KG1 (cell line): ENCODE data around the gene RAB43.
"Not testable (repeated sequence)": the region's sequence is repeated elsewhere in the genome, so short reads cannot be mapped to it uniquely, and the experiment has no call there.

Source experiments
- DNase-seq: peaks from one replicate; lab custom pipeline; 2025; lab: John Stamatoyannopoulos, UW

Gene RAB43

DNA sequence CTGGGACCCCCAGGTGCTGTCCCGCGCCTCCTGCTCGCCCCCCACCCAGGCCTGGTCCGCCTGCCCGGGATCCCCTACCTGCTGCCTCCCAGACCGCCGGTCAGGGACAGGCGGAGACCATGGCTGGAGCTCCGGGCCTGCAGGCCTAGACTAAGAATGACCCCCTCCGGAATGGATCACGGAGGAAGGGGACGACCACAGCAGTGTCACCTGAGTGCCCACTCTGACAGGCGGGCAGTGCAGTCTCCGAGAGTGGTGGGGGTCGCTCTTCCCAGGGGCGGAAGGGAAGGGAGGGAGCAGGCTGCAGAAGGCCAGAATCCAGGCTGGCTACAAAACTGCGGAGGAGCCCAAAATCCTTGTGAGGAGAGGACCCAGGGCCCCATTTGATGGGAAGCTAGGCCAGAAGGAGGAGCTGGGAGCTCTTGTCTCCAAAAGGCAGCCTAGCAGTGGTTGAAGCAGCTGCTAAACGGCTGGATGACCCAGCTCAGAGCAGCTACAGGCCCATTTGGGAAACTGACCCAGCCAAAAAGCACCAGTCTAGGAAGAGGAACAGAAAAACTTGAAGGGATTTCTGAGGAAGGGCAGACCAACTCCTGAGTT lies 908 bp upstream of the RAB43 start:
- no peak for DNase-seq

- DNase-seq = no peak
Observed at GRCh38 chr3:129121016-129121791, 400 bp downstream of the RAB43 start.

DNA sequence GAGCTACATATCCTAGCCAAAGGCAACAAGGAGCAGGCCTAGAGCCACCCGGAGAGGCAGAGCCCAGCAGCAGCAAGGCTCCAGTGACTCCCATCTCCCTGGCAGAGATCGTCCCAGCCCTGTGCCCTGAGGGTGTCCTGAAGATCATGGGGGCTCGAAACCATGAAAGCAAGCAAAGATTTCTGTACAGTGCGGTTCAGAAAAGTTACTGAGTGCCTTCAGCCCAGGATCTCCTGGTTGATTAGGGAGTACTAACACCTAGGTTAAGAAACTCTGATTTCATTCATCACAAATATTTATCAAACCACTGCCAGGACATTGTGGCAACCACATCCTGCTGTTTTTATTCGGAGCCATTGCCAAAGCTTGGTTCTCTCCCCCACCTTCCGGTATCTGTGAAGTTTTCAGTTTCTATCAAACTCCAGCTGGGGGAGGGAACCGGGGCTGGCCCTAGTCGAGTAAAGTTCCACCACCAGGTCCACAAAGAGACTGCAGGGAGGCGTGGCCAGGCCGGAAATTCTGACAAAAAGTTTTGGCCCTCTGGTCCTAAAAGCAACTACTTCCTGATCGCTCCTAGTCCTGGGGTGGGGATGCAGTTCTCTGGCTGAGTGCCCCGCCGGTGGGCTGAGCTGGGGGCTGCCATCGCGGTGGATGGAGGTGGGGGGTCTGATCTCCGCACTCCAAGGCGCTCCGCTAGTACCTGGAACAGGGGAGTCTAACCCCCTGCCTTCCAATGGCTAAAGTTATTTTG lies 1.2 kb downstream of the RAB43 start:
- peak; percentile 80 for DNase-seq

- DNase-seq = no peak
Observed at GRCh38 chr3:129119365-129120100, 2.1 kb downstream of the RAB43 start.

GRCh38 chr3:129118745-129119144 lies 2.9 kb downstream of the RAB43 start:
- DNase-seq = no peak

- DNase-seq = no peak
Observed at GRCh38 chr3:129117134-129117533, 4.5 kb downstream of the RAB43 start.

DNA sequence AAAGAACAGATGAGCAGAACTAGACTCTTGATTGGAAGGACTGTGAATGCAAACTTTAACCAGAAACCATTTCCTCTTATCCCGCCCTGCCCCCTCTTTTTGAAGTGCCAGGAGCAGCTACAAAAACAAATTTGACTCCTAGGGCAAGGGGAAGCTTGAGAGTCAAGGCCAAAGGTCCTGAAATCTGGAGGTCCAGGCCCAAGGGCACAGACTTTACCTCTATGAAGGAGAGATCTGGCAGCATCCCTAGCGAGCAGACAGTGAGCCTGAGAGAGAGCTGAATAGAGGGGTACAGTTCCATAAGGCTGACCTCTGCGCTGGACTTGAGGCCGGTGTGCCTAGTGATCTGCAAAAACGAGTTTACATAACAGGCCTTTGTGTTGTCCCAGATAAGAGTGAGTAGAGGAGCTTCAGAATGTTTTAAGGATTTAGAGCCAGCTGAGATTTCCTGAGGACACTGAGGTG lies 5.1 kb downstream of the RAB43 start:
- DNase-seq = no peak

GRCh38 chr3:129114455-129114854 lies 7.1 kb downstream of the RAB43 start:
- no peak for DNase-seq

GRCh38 chr3:129112308-129113052 lies 9.1 kb downstream of the RAB43 start:
- DNase-seq = no peak

DNA sequence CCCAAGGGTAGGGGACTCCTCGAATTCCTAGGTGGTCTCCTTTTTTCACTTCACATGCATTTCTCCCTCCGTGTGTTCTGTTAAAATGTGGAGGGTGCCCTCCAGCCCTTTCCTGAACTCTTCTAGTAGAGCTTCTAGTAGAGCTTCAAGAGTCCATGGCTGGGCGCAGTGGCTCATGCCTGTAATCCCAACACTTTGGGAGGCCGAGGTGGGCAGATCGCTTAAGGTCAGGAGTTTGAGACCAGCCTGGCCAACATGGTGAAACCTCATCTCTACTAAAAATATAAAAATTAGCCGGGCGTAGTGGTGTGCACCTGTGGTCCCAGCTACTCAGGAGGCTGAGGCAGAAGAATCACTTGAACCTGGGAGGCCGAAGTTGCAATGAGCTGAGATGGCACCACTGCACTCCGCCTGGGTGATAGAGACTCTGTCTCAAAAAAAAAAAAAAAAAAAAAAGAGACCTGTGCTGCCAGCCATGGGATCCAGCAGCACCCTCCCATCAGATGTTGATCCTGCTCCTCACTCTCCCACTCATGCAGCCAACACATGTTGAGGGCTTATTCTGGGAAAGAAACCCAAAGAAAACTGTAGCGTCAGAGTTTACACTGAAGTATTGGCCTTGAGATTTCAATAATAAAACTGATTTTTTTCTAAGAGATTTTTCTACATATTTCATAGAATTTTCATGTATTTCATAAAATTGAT lies 10.4 kb downstream of the RAB43 start:
- DNase-seq = not testable (repeated sequence)

DNA sequence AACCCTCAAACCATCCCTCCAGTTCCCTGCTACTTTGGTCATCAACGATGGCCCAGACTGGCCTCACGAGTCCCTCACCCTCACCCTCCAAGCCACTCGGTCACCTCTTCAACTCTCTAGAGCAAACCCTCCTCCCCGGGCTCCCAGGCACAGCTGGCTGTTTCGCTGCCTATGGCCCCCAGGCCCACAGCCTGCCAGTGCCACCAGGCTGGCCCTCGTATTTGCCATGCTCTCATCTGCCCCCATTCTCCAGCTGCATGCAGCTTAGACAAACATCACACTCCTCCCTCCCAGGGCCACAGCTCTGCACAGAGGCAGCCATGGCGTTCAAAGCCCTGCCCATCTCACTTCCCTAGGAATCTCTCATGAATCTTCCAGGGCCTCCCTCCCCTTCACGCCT lies 13.8 kb downstream of the RAB43 start:
- no peak for DNase-seq

GRCh38 chr3:129106866-129107565 lies 14.6 kb downstream of the RAB43 start:
- DNase-seq = no peak

DNA sequence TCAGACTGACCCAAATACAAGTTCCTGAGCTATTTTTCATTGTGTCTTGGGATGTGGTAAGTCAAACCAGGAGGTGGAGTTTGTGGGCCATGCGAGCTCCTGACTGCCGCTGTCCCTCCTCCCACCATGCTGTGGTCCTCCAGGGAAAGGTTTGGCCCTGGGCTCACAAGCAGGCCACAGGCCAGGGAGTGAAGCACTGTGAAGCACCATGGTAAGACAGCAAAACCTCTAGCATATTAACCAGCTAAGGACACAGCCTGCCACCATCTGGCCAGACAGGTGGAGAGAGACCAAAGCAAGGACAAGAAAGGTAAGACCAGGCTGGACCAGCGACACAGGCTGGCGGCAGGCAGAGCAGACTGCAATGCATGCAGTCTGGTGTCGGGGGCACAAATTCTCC lies 15.3 kb downstream of the RAB43 start:
- no peak for DNase-seq

DNA sequence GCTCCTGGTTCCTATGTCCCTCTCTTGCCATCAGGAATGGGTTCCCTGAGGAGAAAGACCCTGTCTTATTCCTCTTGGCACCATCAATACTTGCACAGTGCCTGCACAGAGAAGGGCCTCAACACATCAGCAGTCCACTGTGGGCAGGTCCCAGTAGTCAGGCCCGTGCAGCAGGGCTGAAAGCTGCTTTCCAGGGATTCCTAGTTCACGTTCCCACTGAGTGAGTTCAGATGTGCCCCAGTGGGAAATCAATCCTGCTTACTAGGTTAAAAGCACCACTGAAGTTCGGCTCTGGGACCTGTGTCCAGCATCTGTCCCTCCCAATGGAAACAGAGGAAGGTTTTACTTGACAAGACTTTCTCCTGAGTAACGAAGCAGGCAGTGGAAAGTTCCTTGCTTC lies 15.7 kb downstream of the RAB43 start:
- no peak for DNase-seq

GRCh38 chr3:129104498-129105079 lies 17.0 kb downstream of the RAB43 start:
- DNase-seq = no peak

DNA sequence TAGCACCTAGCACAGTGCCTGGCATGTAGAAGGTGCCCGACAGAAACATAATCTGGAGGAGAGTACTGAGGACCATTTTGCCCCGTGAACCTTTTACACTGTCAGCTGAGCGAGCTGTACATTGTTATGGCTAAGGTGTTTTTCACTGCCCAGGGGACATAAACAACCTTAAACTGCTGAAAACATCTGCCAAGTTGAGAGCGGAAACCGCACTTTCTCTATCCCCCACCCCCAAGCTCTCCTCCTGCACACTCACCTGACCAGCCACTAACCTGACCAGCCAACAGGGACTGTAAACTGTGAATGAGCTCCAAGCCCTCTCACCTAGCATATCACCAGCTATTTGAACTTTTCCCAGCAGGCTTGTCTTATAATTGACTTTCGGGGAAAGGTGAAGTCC lies 17.6 kb downstream of the RAB43 start:
- no peak for DNase-seq

- DNase-seq = no peak
Observed at GRCh38 chr3:129103296-129103695, 18.3 kb downstream of the RAB43 start.

- no peak for DNase-seq
Observed at GRCh38 chr3:129101370-129102138, 20.1 kb downstream of the RAB43 start.

DNA sequence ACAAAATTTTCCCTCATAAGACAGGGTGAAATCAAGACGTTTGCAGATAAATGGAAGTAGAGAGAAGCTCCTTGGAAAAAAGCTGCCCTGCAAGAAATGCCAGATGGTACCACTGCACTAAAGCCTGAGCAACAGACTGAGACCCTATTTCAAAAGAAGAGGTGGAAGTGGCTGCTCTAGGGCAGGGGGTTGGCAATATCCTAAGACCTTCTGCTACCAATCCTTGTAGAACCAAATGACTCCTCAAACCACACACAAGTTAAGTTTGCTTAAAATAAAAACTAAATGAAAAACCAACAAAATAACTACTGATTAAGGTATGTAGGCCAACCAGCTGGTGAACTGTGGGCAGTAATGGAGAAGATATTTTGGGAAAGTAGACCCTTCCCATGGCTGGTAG lies 21.3 kb downstream of the RAB43 start:
- no peak for DNase-seq
